GM19328 (cell line): Measurements from ENCODE around the gene TLK1.
"Not testable (repeated sequence)": the region's sequence is repeated elsewhere in the genome, so short reads cannot be mapped to it uniquely, and the experiment has no call there.

Experiments
- ATAC-seq: cut with Tn5 transposase; IDR thresholded peaks from one replicate; pipeline ENCODE4 v1.9.1; 2021; ENCODE audit warnings: mild to moderate bottlenecking, moderate library complexity; ENCODE audit not compliant: unreplicated experiment

The TLK1 gene

DNA sequence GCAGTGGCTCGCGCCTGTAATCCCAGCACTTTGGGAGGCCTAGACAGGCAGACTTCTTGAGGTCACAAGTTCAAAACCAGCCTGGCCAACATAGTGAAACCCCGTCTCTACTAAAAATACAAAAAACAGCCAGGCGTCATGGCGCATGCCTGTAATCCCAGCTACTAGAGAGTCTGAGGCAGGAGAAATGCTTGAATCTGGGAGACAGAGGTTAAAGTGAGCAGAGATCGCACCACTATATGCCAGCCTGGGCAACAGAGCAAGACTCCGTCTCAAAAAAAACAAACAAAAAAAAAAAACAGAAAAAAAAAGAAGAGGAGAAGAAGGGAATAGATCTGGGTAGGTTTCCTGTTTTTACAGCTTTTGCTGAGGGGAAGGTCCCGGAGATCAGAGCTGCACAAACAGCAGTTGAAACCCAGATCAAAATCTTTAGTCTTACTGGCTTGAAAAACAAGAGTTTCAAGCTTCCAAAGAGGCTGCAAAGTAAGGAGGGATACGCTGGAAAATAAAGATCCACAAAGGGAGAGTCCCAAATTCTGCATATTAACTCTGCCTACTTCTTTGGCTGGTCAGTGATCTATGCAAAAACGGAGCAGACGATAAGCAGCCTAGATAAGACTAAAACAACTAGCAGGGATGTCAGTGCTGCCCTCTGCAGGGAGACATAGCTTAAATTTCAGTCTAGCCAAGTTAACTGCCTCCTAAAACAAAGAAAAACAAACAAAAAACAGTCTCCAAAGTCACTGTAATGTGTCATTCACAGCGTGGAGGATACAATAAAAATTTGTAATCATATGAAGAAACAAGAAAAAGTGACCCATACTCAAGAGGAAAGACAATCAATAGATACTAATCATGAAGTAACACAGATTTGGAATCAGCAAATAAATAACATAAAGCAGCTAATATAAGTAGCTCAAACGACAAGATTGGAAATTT lies 74.1 kb downstream of the TLK1 start:
- ATAC-seq: no peak

GRCh38 chr2:171084128-171084527 lies 76.6 kb downstream of the TLK1 start:
- no peak for ATAC-seq

GRCh38 chr2:171083451-171083850 lies 77.2 kb downstream of the TLK1 start:
- no peak for ATAC-seq

GRCh38 chr2:171081649-171082111 lies 79.0 kb downstream of the TLK1 start:
- ATAC-seq: no peak

DNA sequence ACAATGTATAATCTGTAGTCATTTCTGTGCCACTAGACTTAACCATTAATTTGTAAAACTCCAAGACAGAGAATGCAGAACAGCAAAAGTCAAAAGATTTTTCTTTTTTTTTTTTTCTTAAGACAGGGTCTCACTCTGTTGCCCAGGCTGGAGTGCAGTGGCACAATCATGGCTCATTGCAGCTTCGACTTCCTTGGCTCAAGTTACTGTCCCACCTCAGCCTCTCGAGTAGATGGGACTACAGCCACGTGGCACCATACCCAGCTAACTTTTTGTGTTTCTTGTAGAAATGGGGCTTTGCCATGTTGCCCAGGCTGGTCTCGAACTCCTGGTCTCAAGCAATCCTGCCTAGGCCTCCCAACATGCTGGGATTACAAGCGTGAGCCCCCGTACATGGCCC lies 80.1 kb downstream of the TLK1 start:
- no peak for ATAC-seq

DNA sequence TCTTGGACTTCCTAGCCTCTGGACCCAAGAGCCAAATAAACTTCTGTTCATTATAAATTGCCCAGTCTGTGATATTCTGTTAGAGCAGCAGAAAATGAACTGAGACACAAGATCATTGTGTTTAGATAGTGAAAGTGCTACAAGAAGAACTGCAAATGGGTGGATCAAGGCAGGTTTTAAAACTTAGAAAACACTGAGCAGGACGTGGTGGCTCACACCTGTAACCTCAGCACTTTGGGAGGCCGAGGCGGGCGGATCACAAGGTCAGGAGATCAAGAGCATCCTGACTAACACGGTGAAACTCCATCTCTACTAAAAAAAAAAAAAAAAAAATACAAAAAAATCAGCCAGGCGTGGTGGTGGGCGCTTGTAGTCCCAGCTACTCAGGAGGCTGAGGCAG lies 84.3 kb downstream of the TLK1 start:
- not testable (repeated sequence) for ATAC-seq

- ATAC-seq: no peak
Measured at GRCh38 chr2:171072164-171072563, 88.5 kb downstream of the TLK1 start.

DNA sequence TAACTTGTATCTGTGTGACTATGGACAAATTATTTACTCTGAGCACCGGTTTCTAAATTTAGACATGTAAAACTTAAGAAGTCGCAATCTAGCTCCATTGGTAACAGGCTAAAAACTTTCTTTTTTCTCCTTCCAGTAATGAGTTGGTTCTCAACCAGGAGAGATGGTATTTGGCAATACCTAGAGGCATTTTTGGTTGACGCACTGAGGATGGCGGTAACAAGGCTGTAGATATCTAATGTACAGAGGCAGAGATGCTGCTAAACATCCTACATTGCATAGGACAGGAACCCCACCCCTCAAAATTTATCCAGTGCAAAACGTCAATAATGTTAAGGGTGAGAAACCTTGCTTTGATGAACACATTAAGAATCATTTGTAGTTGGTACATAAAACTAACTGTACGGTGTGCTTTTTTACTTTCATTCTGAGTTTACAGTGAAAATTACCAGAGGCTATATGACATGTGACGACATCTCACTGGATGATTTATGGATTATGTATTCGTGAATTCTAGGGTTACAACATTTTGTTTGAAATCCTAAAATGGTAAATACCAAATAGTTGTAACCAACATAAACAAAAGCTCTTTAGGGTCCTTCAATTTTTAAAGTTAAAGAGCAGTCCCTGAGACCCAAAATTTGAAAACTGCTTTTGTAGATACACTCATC lies 91.3 kb downstream of the TLK1 start:
- ATAC-seq: no peak

DNA sequence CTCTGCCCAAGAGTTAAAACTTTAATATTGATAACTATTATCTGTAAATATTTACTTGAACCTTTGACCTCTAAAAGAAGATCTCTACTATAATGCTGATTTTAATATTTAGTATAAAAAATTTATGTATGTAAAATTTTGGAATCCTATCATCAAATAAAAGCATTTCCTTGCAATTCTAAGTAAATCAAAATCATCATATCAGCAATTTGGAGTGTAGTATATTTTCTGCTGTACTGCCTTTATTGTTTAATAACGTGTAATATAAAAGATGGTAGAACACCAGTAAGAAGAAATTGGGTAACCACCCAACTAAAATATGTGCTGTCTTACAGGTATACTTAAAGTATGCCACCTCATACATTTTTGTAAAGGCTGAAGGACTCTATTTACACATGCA lies 94.6 kb downstream of the TLK1 start:
- no peak for ATAC-seq

DNA sequence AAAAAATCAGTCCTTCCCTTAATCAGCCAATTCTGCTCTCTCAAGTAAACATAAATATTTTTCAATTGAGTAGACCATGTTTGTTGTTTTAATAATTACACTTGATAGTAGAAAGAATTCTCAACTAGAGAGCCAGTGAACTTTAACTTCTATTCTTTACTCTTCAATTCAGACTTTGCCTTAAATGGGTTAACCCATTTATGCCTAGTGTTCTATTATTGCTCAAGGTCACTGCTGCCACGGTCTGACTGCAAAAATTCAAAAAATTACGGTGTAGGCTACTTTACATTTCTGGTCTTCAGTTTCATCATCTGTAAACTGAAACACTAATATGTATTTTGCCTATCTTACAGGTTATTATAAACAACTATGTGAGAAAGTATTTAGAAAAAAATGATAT lies 103.1 kb downstream of the TLK1 start:
- no peak for ATAC-seq

- no peak for ATAC-seq
Measured at GRCh38 chr2:171056307-171056706, 104.4 kb downstream of the TLK1 start.

- no peak for ATAC-seq
Measured at GRCh38 chr2:171049691-171050090, 111.0 kb downstream of the TLK1 start.

DNA sequence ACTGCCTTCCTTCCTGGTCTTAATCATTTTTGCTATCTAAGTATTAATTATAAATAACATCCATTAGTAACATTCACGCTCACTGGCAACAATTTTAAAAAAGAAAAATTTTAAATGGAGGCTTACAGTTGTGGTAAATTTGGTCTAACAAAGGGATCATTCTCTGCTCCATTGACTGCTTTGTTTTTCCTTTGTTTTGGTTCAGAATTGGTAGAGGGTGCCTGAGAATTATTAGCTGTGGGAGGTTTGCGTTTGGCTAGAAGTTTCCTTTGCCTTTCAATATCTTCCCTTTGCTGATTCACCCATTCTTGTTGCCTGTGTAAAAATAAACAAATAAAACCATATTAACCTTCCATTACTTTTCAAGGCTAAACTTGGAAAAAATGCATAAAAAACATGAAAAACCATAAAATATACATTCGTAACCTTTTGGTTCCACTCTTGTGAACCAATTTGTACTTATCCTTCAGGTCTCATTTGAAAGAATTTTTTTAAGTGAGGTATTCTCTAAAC lies 114.6 kb downstream of the TLK1 start:
- no peak for ATAC-seq

DNA sequence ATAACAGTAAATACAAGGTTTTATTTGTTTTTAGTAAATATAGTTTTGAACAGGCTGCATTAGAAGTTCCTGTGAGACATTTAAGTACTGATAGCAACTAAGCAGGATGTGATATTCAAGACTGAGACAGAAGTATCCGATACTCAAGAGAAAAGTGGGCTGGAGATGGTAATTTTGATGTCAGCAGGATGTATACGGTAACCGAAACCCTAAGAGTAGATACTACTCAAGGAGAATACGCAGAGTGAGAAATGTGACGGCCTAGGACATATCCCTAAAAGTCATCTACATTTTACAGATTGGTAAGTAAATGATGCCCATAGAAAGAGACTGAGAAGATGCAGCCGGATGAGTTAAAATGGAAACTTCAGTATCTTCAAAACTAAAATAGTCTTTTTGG lies 116.3 kb downstream of the TLK1 start:
- no peak for ATAC-seq

DNA sequence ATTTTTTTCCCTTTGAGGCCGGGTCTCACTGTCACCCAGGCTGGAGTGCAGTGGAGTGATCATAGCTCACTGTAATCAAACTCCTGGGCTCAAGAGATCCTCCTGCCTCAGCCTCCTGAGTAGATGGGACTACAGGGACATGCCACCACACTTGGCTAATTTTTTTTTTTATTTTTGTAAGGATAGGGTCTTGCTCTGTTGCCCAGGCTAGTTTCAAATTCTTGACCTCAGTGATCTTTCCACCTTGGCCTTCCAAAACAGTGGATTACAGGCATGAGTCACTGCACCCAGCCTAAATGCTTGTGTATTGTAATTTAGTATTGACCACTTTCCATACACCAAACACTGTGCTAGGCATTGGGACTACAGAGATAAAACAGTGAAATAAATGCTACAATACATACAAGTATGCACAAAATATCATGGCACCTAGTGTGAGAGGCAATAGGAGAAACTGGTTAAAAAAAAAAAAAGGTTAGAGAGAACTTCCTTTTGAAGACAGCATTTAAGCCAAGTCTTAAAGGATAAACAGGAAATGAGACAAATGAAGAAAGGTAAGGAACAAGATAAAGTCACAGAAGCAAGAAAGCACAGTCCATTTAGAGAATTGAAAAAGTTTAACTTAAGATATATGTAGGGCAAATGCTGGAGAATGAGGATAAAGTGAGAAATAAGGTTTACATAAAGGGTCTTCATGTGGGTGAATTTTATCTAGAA lies 118.3 kb downstream of the TLK1 start:
- no peak for ATAC-seq

- ATAC-seq: no peak
Measured at GRCh38 chr2:171036532-171036931, 124.2 kb downstream of the TLK1 start.

GRCh38 chr2:171034315-171034714 lies 126.4 kb downstream of the TLK1 start:
- ATAC-seq: no peak

- ATAC-seq: no peak
Measured at GRCh38 chr2:171025214-171025613, 135.5 kb downstream of the TLK1 start.

- no peak for ATAC-seq
Measured at GRCh38 chr2:171018522-171018921, 142.2 kb downstream of the TLK1 start.

DNA sequence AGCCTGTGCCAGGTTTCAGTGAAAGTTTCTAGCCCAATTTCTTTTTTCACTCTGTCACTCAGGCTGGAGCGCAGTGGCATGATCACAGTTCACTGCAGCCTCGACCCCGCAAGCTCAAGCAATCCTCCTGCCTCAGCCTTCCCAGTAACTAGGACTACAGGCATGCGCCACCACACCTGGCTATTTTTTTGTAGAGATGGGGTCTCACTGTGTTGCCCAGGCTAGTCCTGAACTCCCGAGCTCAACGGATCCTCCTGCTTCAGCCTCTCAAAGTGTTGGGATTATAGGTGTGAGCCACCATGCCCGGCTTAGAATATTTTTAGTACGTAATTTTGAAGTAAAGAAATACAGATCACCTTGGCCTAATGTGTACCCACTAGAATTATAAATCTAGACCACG lies 144.6 kb downstream of the TLK1 start:
- ATAC-seq: no peak

GRCh38 chr2:171013851-171014250 lies 146.8 kb downstream of the TLK1 start:
- ATAC-seq: no peak
